Retinal pigment epithelial cell (primary cell): ENCODE data around the gene RALGAPA2.

ENCODE experiments used
- DNase-seq: peaks from one replicate; pipeline ENCODE4 v3.0.0-alpha.2; 2010; ENCODE audit warnings: low read depth
- H3K4me3 ChIP-seq: 2 replicates; pipeline ENCODE4 v1.5.1; 2011; ENCODE audit warnings: mild to moderate bottlenecking, low read length, control low read depth, moderate library complexity
- CTCF ChIP-seq: conservative IDR thresholded peaks from 2 replicates; pipeline ENCODE4 v1.5.1; 2011; ENCODE audit warnings: low read depth, low read length, control low read depth, inconsistent platforms

The RALGAPA2 gene

GRCh38 chr20:20535051-20535450, 177.4 kb downstream of the RALGAPA2 start:
- TF ChIP-seq CTCF, result no peak
- no peak for DNase-seq
- no peak overlapping the region for H3K4me3 ChIP-seq

DNA sequence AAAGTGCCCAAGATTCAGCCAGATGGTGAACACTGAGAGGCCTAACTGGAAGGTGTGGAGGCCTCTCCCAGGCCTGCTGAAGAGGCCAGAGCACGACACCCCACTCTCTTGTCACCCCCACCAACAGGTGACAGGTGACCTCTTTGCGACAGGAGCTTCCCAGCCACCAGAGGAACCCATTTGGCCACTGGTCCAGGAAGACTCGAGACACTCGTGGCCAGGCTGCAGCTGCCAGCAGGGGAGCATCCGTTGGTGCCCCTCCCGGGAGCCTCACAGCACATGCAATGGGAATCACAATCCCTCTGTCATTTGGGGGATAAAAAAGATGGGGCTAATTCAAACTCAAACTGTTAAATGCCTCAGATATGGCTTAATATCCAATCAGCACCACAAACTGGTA, 181.2 kb downstream of the RALGAPA2 start:
- TF ChIP-seq CTCF, result no peak
- H3K4me3 ChIP-seq, result no peak overlapping the region
- DNase-seq, result no peak

DNA sequence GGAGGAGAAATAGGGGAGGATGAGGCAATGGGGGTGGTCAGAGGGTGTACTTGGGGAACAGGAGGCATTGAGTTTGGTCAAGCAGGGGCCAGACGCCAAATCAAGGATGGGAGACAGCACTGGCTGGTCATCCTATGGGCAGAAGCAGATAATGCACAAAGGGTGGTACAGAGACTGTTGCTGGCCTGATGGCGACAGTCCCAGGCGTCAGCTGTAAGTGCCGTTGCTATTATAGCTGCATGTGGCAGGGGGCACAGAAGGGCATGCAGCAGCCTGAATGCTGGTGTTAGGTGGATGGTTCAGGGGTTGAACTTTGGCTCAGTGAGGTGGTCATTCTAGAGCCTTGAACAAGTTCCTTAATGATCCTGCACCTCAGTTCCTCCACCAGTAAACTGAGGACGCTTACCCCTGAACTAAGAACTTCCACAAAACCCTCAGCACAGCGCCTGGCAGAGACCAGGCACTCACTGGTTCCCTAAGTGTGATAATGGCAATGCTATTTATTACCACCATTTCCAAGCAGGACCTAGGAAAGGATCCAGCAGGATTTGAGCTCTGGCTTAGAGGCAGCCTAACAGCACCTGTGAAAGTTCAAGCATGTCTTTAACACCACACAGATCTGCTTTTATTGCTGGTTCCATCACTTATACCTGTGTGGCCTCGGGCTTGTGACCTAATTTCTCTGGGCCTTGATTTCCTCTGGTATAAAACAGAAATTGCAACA, 181.9 kb downstream of the RALGAPA2 start:
- no peak for DNase-seq
- no peak for TF ChIP-seq CTCF
- H3K4me3 ChIP-seq, result no peak overlapping the region

DNA sequence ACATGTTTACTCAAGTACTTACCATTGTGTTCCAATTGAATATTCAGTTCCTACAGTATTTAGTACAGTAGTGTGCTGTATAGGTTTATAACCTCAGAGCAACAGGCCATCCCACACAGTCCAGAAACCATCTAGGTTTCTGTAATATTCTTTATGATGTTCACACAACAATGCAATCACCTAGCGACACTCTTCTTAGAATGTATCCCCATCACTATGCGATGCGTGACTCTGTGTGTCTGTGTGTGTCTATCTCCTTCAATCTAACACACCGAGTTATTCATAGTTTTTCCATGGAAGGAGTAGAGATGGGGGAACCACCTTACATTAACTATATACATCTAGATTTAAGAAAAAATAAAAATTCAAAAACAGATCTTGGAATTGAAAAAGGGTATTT, 182.8 kb downstream of the RALGAPA2 start:
- TF ChIP-seq CTCF, result no peak
- DNase-seq, result no peak
- H3K4me3 ChIP-seq, result no peak overlapping the region

GRCh38 chr20:20528861-20529260, 183.6 kb downstream of the RALGAPA2 start:
- DNase-seq, result no peak
- TF ChIP-seq CTCF, result no peak
- no peak overlapping the region for H3K4me3 ChIP-seq

GRCh38 chr20:20527661-20528060, 184.8 kb downstream of the RALGAPA2 start:
- H3K4me3 ChIP-seq, result no peak overlapping the region
- TF ChIP-seq CTCF, result no peak
- DNase-seq, result no peak

DNA sequence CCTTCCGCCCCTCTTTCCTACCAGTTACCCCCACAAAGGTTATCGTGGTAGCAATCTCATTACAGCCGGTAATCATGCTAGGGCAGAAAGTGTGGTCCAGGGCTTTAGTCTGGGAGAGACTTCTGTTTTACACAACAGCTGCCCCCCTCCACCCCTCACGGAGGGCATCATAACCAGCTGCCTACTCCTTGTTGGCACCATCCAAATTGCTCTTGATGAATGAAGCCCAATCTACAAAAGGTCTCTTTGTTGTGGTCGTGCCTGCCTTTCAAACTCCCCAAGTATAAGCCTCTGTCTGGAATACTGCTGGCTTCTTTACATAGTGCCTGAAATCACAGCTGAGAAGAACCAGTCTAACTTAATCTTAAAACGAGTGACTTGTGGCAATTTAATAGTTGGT, 186.7 kb downstream of the RALGAPA2 start:
- H3K4me3 ChIP-seq, result no peak overlapping the region
- TF ChIP-seq CTCF, result no peak
- no peak for DNase-seq
